WI38 (cell line): ENCODE data around the gene ARID1B.

Experiments used
- H3K4me3 ChIP-seq: 2 replicates; pipeline ENCODE4 v1.5.1; 2011; ENCODE audit warnings: low read depth, mild to moderate bottlenecking, control low read depth, low read length
- TF ChIP-seq, protein P1 (sequence below): IDR thresholded peaks from 2 replicates; pipeline ENCODE4 v1.5.1; 2012; ENCODE audit warnings: low read depth, mild to moderate bottlenecking, control low read depth, low read length

Gene ARID1B

DNA sequence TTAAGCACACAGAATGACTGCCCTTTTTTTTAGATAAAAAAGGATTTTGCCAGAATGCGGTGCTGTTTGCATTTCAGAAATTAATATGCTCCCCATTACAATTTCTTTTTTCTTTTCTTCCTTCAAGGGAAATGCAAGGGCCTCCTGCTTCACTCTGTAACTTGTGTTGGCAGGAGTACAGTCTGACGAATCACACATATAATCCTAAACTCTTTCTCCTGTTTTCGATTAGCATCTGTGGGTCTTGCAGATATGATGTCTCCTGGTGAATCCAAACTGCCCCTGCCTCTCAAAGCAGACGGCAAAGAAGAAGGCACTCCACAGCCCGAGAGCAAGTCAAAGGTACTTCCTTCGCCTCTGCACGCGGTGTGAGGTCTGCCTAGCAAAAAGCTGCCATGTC lies 396.6 kb downstream of the ARID1B start:
- TF ChIP-seq, protein P1, sequence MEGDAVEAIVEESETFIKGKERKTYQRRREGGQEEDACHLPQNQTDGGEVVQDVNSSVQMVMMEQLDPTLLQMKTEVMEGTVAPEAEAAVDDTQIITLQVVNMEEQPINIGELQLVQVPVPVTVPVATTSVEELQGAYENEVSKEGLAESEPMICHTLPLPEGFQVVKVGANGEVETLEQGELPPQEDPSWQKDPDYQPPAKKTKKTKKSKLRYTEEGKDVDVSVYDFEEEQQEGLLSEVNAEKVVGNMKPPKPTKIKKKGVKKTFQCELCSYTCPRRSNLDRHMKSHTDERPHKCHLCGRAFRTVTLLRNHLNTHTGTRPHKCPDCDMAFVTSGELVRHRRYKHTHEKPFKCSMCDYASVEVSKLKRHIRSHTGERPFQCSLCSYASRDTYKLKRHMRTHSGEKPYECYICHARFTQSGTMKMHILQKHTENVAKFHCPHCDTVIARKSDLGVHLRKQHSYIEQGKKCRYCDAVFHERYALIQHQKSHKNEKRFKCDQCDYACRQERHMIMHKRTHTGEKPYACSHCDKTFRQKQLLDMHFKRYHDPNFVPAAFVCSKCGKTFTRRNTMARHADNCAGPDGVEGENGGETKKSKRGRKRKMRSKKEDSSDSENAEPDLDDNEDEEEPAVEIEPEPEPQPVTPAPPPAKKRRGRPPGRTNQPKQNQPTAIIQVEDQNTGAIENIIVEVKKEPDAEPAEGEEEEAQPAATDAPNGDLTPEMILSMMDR, result no peak
- H3K4me3 ChIP-seq, result no peak overlapping the region

DNA sequence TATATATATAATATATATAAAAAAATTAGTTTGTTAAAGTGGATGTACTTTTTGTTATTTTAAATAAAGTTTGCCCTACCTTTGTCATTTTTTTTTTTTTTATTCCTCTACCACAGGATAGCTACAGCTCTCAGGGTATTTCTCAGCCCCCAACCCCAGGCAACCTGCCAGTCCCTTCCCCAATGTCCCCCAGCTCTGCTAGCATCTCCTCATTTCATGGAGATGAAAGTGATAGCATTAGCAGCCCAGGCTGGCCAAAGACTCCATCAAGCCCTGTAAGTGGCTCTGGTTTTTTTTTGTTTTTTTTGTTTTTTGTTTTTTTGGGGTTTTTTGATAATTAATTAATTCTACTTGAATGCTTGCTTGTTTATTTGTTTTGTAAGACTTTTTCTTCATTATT lies 397.6 kb downstream of the ARID1B start:
- H3K4me3 ChIP-seq, result no peak overlapping the region
- TF ChIP-seq, protein P1, result no peak

DNA sequence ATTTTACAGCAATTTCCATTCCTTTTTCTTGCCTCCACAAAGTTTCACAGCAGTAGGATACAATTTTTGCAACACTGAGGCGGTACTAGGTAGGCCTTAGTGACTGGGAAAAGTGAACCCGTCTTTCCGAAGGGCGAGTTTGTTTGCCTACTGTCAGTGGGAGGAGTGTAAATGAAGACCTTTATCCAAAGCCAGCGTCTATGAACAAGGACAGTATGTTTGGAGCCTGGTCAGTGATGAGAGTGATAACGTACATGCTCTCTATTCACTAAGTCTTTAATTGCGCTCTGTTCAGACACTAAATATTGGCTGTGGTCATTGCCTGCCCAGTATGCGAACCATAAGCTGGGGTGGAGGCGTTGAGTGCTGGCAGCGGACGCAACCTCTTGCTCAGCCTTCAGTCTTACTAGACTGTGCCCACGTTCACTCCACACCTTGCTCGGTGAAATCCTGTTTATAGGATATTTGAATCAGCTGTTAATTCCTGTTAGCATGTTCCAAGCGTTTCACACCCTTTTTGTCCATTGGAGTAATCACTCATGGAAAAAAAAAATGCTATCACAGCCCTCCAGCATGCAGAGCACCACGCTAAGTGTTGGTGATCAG lies 400.7 kb downstream of the ARID1B start:
- no peak overlapping the region for H3K4me3 ChIP-seq
- TF ChIP-seq, protein P1, result no peak

DNA sequence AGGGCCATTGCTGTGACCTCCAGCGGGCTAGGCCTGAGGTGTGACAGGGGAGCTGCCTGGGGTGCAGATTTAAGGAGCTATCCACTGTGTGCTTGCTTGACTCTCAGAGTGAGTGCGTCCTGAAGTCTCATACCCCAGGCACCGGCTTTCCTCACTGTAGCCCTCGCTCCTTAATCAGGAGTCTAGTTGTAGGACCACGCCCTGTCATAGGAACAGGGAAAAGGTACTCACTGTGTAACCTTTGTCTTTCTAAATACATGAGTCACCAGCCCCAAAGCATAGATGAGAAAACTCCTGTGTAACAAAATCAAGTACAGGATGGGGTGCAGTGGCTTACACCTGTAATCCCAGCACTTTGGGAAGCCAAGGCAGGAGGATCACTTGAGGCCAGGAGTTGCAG lies 404.5 kb downstream of the ARID1B start:
- no peak overlapping the region for H3K4me3 ChIP-seq
- TF ChIP-seq, protein P1, result no peak

GRCh38 chr6:157182503-157183264 lies 405.5 kb downstream of the ARID1B start:
- TF ChIP-seq, protein P1, result no peak
- H3K4me3 ChIP-seq, result no peak overlapping the region

GRCh38 chr6:157184202-157185015 lies 407.2 kb downstream of the ARID1B start:
- TF ChIP-seq, protein P1, result peak; percentile 96
- no peak overlapping the region for H3K4me3 ChIP-seq
